HepG2 (cell line): Measurements from ENCODE around the gene HOXA7. TPM values are rescaled to one million over a fixed set of nuclear protein-coding genes. Genes with fewer than 3 reads are reported as not detected.
A peak's percentile ranks its signal among the peaks of the same experiment; 100 is the strongest.

Experiments used
- CCAR2 ChIP-seq: fragments of 200-400 bp; formaldehyde crosslinking; optimal IDR thresholded peaks from 2 replicates; pipeline ENCODE3; 2018; ENCODE audit warnings: low read depth, mild to moderate bottlenecking, low read length, moderate library complexity
- CHD2 ChIP-seq: IDR thresholded peaks from 2 replicates; pipeline ENCODE4 v1.6.1; 2011; ENCODE audit warnings: low read depth, low read length, improper control_type of control experiment
- CTCF ChIP-seq: sonication (generic); formaldehyde crosslinking; IDR thresholded peaks from 2 replicates; pipeline ENCODE4 v1.5.0; 2020; ENCODE audit warnings: mild to moderate bottlenecking, missing genetic modification reagents, moderate library complexity
- DNMT1 ChIP-seq: sonication (generic); formaldehyde crosslinking; IDR thresholded peaks from 2 replicates; pipeline ENCODE4 v1.5.1; 2020; ENCODE audit warnings: mild to moderate bottlenecking, missing genetic modification reagents
- HNF4G ChIP-seq, 2 experiments: sonication (generic) in 1 of 2; formaldehyde crosslinking in 1 of 2; IDR thresholded peaks; 2 replicates each; pipeline versions ENCODE4 v1.4.0 to v1.6.1; 2011 to 2020; ENCODE audit warnings: borderline replicate concordance in 2 of 2, low read depth in 2 of 2, mild to moderate bottlenecking in 2 of 2, low read length in 1 of 2, missing genetic modification reagents in 1 of 2, moderate library complexity in 1 of 2
- JUND ChIP-seq: sonication (generic); formaldehyde crosslinking; IDR thresholded peaks from 2 replicates; pipeline ENCODE4 v1.8.0; 2022; ENCODE audit warnings: mild to moderate bottlenecking, missing genetic modification reagents
- KLF9 ChIP-seq: IDR thresholded peaks from 2 replicates; pipeline ENCODE4 v1.6.1; 2016; ENCODE audit warnings: low read depth
- NCOA2 ChIP-seq: sonication (generic); formaldehyde crosslinking; IDR thresholded peaks from 2 replicates; pipeline ENCODE4 v1.8.0; 2022; ENCODE audit warnings: inconsistent platforms
- NR2F6 ChIP-seq, 2 experiments: IDR thresholded peaks; 2 replicates each; pipeline ENCODE4 v1.6.1; 2016; ENCODE audit warnings: antibody characterized with exemption in 1 of 2, mild to moderate bottlenecking in 1 of 2
- PAWR ChIP-seq: sonication (generic); formaldehyde crosslinking; IDR thresholded peaks from 2 replicates; pipeline ENCODE4 v1.4.0; 2020; ENCODE audit warnings: missing genetic modification reagents, mild to moderate bottlenecking, borderline replicate concordance
- PLSCR1 ChIP-seq: sonication (generic); formaldehyde crosslinking; IDR thresholded peaks from 2 replicates; pipeline ENCODE4 v1.5.0; 2020; ENCODE audit warnings: missing genetic modification reagents, mild to moderate bottlenecking, borderline replicate concordance
- RFXAP ChIP-seq: sonication (generic); formaldehyde crosslinking; IDR thresholded peaks from 2 replicates; pipeline ENCODE4 v1.4.0; 2020; ENCODE audit warnings: missing genetic modification reagents, borderline replicate concordance
- SRF ChIP-seq: IDR thresholded peaks from 2 replicates; pipeline ENCODE4 v1.6.1; 2011; ENCODE audit warnings: mild to moderate bottlenecking, low read depth, low read length, moderate library complexity
- TCF12 ChIP-seq, 2 experiments: fragments of 450-650 bp in 1 of 2; sonication (generic) in 1 of 2; formaldehyde crosslinking in 1 of 2; IDR thresholded peaks; 2 replicates each; pipeline versions ENCODE4 v1.6.1 to v1.8.0; 2017 to 2022; ENCODE audit warnings: antibody characterized with exemption in 1 of 2, mild to moderate bottlenecking in 1 of 2, missing genetic modification reagents in 1 of 2, moderate library complexity in 1 of 2
- TGIF2 ChIP-seq: IDR thresholded peaks from 2 replicates; pipeline ENCODE4 v1.6.1; 2016; ENCODE audit warnings: control low read depth, missing compliant biosample characterization
- ZBTB42 ChIP-seq: sonication (generic); formaldehyde crosslinking; IDR thresholded peaks from 2 replicates; pipeline ENCODE4 v1.5.0; 2020; ENCODE audit warnings: mild to moderate bottlenecking, missing genetic modification reagents
- ZFP37 ChIP-seq: sonication (generic); formaldehyde crosslinking; IDR thresholded peaks from 2 replicates; pipeline ENCODE4 v1.4.0; 2020; ENCODE audit warnings: missing genetic modification reagents, borderline replicate concordance
- ZNF205 ChIP-seq: IDR thresholded peaks from 2 replicates; pipeline ENCODE4 v1.6.1; 2018; ENCODE audit warnings: missing biosample characterization, missing genetic modification reagents
- ZNF260 ChIP-seq: sonication (generic); formaldehyde crosslinking; IDR thresholded peaks from 2 replicates; pipeline ENCODE4 v1.4.0; 2020; ENCODE audit warnings: missing genetic modification reagents, low read depth, mild to moderate bottlenecking, borderline replicate concordance
- ZNF317 ChIP-seq: sonication (generic); formaldehyde crosslinking; IDR thresholded peaks from 2 replicates; pipeline ENCODE4 v1.5.0; 2020; ENCODE audit warnings: mild to moderate bottlenecking, missing genetic modification reagents
- ZNF326 ChIP-seq: sonication (generic); formaldehyde crosslinking; IDR thresholded peaks from 2 replicates; pipeline ENCODE4 v1.4.0; 2020; ENCODE audit warnings: missing genetic modification reagents, borderline replicate concordance
- ZNF713 ChIP-seq: sonication (generic); formaldehyde crosslinking; IDR thresholded peaks from 2 replicates; pipeline ENCODE4 v1.4.0; 2020; ENCODE audit warnings: mild to moderate bottlenecking, missing genetic modification reagents
- ZNF720 ChIP-seq: sonication (generic); formaldehyde crosslinking; IDR thresholded peaks from 2 replicates; pipeline ENCODE4 v1.4.0; 2020; ENCODE audit warnings: missing genetic modification reagents
- ZNF777 ChIP-seq: sonication (generic); formaldehyde crosslinking; IDR thresholded peaks from 2 replicates; pipeline ENCODE4 v1.4.0; 2020; ENCODE audit warnings: missing genetic modification reagents
- ZNF800 ChIP-seq: sonication (generic); formaldehyde crosslinking; IDR thresholded peaks from 2 replicates; pipeline ENCODE4 v1.4.0; 2020; ENCODE audit warnings: missing genetic modification reagents
- ZNF839 ChIP-seq: sonication (generic); formaldehyde crosslinking; IDR thresholded peaks from 2 replicates; pipeline ENCODE4 v1.4.0; 2020; ENCODE audit warnings: missing genetic modification reagents, mild to moderate bottlenecking, borderline replicate concordance
- polyA plus RNA-seq, 8 experiments: library from polyadenylated mRNA; depleted of rRNA in 3 of 8; stranded (reverse) in 7 of 8; unstranded in 1 of 8; fragments of >200 nt; fragmentation: Illumina TruSeq in 4 of 8; extraction: Trizol in 4 of 8; gene quantifications; 2 replicates each; pipeline versions ENCODE4 v1.2.1 to v1.2.3, GENCODE V29; 2011 to 2016; ENCODE audit warnings: low read depth in 4 of 8, missing spikeins in 1 of 8, mixed read lengths in 1 of 8; ENCODE audit not compliant: insufficient read depth in 1 of 8
- total RNA-seq, 5 experiments: library from RNA; depleted of rRNA; stranded (reverse); fragments of >200 nt; fragmentation: Illumina TruSeq; extraction: Trizol; gene quantifications; 2 replicates each; pipeline ENCODE4 v1.2.3, GENCODE V29; 2016; ENCODE audit warnings: low read depth in 1 of 5

HOXA7 gene
- total and polyA plus RNA-seq, 2 of the 13 experiments (the other 11 are each of a cell fraction or from before 2014, with no cell fraction given) = 0.05 TPM; not detected in 1

- TF ChIP-seq ZNF317 (CRISPR knock-in tag) (0 out of 2 replicates have a peak, but pooled peaks have one; percentile 63), ZNF800 (CRISPR knock-in tag) (no peak), ZNF777 (CRISPR knock-in tag) (no peak), JUND (CRISPR knock-in tag) (0 out of 2 replicates have a peak, but pooled peaks have one; percentile 29), SRF (0 out of 2 replicates have a peak, but pooled peaks have one; percentile 1), ZBTB42 (CRISPR knock-in tag) (no peak), ZFP37 (CRISPR knock-in tag) (no peak), TCF12 (IDR thresholded peaks at IDR 0.05) (no peak), TCF12 (CRISPR knock-in tag; IDR thresholded peaks at IDR 0.05) (no peak), DNMT1 (CRISPR knock-in tag) (no peak), ZNF839 (CRISPR knock-in tag) (no peak; the same call in 1 of the 2 replicates), RFXAP (no peak; the same call in 1 of the 2 replicates), PLSCR1 (no peak), CTCF (CRISPR knock-in tag) (no peak), TGIF2 (CRISPR knock-in tag) (no peak), CHD2 (no peak), ZNF205 (no peak; the same call in 1 of the 2 replicates), ZNF713 (CRISPR knock-in tag) (no peak), PAWR (CRISPR knock-in tag) (no peak), ZNF260 (CRISPR knock-in tag) (no peak), ZNF720 (CRISPR knock-in tag) (no peak), KLF9 (CRISPR knock-in tag) (no peak), CCAR2 (peak; percentile 69), NCOA2 (CRISPR knock-in tag) (peak; percentile 80; the same call in 1 of the 2 replicates), NR2F6 (IDR thresholded peaks at IDR 0.05) (no peak), NR2F6 (CRISPR knock-in tag; IDR thresholded peaks at IDR 0.05) (no peak; the same call in 1 of the 2 replicates), HNF4G (IDR thresholded peaks at IDR 0.05; ENCODE audit: borderline replicate concordance, low read depth, low read length) (peak; percentile 82), HNF4G (CRISPR knock-in tag; IDR thresholded peaks at IDR 0.05; ENCODE audit: borderline replicate concordance, low read depth) (peak; percentile 60; the same call in 1 of the 2 replicates), ZNF326 (CRISPR knock-in tag) (no peak)
Observed at GRCh38 chr7:27122077-27122910, 34.2 kb downstream of the HOXA7 start (continued).
